Epithelial cell of esophagus (primary cell): ENCODE data around the gene TBC1D5.
"Not testable (repeated sequence)": the region's sequence is repeated elsewhere in the genome, so short reads cannot be mapped to it uniquely, and the experiment has no call there.

Experiments
- DNase-seq: peaks from one replicate; pipeline ENCODE4 v3.0.0; 2010; ENCODE audit warnings: low read depth
- H3K4me3 ChIP-seq: 2 replicates; pipeline ENCODE4 v1.5.1; 2011; ENCODE audit warnings: mild to moderate bottlenecking, low read length, control low read depth
- TF ChIP-seq, protein P1 (sequence below): IDR thresholded peaks from 2 replicates; pipeline ENCODE4 v1.5.1; 2011; ENCODE audit warnings: low read depth, mild to moderate bottlenecking, low read length, control low read depth, inconsistent platforms; ENCODE audit not compliant: insufficient read depth; ENCODE audit errors: missing control alignments

The TBC1D5 gene

DNA sequence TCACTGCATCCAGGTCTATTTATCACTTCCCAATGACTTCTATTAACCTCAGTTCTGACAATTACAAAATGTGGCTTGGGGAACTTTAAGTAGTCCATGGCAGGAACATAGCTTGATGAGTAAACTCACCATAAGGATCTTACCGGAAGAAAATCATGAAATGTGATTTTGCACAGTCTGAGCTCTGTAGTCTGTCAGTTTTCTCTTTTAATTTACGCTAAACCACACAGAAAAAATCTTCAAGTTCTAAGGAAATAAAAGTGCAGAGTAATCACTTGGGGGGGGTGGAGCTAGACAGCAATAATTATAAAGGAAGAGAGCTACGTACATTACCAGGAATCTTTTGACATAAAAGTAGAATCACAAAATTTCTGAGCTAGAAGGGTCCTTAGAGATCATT is 9.2 kb downstream of the TBC1D5 start:
- no peak for DNase-seq
- TF ChIP-seq, protein P1, sequence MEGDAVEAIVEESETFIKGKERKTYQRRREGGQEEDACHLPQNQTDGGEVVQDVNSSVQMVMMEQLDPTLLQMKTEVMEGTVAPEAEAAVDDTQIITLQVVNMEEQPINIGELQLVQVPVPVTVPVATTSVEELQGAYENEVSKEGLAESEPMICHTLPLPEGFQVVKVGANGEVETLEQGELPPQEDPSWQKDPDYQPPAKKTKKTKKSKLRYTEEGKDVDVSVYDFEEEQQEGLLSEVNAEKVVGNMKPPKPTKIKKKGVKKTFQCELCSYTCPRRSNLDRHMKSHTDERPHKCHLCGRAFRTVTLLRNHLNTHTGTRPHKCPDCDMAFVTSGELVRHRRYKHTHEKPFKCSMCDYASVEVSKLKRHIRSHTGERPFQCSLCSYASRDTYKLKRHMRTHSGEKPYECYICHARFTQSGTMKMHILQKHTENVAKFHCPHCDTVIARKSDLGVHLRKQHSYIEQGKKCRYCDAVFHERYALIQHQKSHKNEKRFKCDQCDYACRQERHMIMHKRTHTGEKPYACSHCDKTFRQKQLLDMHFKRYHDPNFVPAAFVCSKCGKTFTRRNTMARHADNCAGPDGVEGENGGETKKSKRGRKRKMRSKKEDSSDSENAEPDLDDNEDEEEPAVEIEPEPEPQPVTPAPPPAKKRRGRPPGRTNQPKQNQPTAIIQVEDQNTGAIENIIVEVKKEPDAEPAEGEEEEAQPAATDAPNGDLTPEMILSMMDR, result no peak
- H3K4me3 ChIP-seq, result no peak overlapping the region

DNA sequence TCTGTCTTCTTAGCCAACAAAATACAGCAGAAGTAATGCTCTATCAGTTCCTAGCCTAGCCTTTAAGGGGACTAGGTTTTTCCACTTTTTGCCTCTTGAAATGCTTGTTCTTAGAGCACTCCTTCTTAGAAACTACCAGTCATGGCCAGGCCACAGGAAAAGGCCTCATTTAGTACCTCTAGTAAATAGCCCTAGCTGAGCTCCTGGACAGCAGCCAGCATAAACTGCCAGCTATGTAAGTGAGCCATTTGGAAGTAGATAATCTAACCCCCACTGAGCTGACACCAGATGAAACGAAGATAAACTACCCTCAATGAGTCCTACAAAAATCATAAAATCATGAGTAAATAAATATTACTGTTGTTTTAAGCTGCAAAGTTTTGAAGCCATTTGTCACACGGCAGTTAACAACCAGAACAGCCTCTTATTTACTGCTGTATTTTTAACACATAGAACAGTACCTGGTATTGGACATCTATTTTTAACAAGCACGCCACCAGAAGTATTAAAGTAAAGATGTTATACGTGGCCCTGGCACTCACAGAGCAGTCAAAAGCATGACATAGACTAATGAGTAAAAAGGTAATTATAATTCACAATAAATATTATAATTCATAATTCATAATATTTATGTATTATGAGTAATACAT is 12.0 kb downstream of the TBC1D5 start:
- TF ChIP-seq, protein P1, result no peak
- no peak for DNase-seq
- H3K4me3 ChIP-seq, result no peak overlapping the region

DNA sequence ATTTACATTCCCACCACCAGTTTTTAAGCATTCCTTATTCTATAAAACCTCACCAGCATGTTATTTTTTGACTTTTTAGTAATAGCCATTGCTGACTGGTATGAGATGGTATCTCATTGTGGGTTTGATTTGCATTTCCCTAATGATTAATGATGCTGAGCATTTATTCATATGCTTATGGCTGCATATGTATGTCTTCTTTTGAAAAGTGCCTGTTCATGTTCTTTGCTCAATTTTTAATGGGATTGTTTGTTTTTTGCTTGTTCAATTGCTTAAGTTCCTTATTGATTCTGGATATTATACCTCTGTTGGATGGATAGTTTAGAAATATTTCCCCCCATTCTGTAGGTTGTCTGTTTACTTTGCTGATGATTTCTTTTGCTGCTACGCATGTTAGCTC is 16.1 kb downstream of the TBC1D5 start:
- DNase-seq, result no peak
- H3K4me3 ChIP-seq, result no peak overlapping the region
- TF ChIP-seq, protein P1, result no peak

DNA sequence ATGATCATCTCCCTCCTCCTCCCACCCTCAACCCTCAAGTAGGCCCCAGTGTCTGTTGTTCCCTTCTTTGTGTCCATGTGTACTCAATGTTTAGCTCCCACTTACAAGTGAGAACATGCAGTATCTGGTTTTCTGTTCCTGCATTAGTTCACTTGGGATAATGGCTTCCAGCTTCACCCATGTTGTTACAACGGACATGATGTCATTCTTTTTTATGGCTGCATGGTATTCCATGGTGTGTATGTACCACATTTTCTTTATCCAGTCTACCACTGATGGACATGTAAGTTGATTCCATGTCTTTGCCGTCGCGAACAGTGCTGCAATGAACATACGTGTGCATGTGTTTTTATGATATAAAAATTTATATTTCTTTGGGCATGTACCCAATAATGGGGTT is 16.6 kb downstream of the TBC1D5 start:
- not testable (repeated sequence) for DNase-seq, H3K4me3 ChIP-seq

DNA sequence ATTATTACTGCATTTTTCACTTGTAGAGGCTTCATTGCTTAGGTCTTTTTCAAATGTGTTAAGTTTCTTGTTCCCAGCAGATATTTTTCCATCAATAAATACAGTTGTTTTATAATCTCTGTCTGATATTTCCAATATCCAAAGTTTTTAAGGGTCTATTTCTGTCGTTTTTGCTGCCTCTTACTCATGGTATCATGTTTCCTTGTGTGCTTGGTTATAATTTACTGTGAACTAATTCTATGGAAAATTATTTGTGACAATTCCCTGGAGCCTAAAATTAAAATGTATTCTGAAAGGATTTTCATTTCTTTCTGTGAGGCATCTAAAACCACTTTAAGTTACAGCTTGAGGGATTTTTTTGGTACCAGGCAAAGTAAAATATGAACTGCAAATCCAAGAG is 17.5 kb downstream of the TBC1D5 start:
- TF ChIP-seq, protein P1, result no peak
- no peak for DNase-seq
- no peak overlapping the region for H3K4me3 ChIP-seq

DNA sequence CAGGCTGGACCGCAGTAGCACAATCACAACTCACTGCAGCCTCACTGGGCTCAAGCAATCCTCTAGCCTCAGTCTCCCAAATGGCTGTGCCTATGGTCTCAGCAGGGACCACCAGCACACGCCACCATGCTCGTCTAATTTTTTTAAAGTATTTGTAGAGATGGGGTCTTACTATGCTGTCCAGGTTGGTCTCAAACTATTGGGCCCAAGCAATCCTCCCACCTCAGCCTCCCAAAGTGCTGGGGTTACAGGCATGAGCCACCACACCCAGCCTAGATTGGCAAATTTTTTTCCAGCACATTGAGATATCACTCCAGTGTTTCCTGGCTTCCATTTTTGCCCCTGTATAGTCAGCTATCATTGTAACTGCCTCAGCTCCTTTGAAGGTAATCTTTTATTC is 18.3 kb downstream of the TBC1D5 start:
- TF ChIP-seq, protein P1, result no peak
- H3K4me3 ChIP-seq, result no peak overlapping the region
- DNase-seq, result no peak

DNA sequence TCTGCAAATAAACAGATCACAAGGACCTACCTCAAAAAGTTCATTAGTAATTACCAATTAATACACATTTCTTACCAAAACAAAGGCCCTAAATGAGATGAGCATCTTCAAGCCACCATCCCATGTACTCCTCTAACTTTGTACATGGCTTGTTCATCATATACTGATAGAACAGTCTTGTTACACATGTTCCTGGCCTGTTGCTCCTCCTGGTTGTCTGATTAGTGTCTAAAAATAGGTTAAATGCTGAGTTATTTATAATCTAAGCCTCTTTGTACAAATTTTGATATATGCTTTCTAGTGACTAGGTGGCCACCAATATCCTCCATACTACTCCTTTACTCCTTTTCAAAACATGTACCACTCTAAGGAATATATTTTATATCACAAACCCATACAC is 25.0 kb downstream of the TBC1D5 start:
- DNase-seq, result no peak
- no peak overlapping the region for H3K4me3 ChIP-seq
- TF ChIP-seq, protein P1, result no peak
